Measurements from ENCODE around the gene TRPC3.

Gene TRPC3

GRCh38 chr4:121951521-121952110 is at the start of gene TRPC3:
TRPC3 (minus strand) TSS chr4:121952060; CDS start chr4:121951680, 380 bp downstream.
- DNase-seq (ENCODE audit: low spot score) = no peak

GRCh38 chr4:122000849-122001248 is 49.0 kb upstream of the TRPC3 start:
- DNase-seq (ENCODE audit: low spot score) = no peak

GRCh38 chr4:121998024-121998423 is 46.2 kb upstream of the TRPC3 start:
- DNase-seq (ENCODE audit: low spot score) = peak; percentile 26

GRCh38 chr4:121995790-121996537 is 44.1 kb upstream of the TRPC3 start:
- DNase-seq (ENCODE audit: low spot score) = peak; percentile 10

GRCh38 chr4:121991968-121992367 is 40.1 kb upstream of the TRPC3 start:
- DNase-seq (ENCODE audit: low spot score) = no peak

GRCh38 chr4:121990489-121990888 is 38.6 kb upstream of the TRPC3 start:
- DNase-seq (ENCODE audit: low spot score) = no peak

GRCh38 chr4:121989715-121990114 is 37.9 kb upstream of the TRPC3 start:
- DNase-seq (ENCODE audit: low spot score) = no peak

GRCh38 chr4:121988950-121989349 is 37.1 kb upstream of the TRPC3 start:
- no peak for DNase-seq (ENCODE audit: low spot score)

GRCh38 chr4:121980643-121981042 is 28.8 kb upstream of the TRPC3 start:
- DNase-seq (ENCODE audit: low spot score) = no peak

- DNase-seq (ENCODE audit: low spot score) = no peak
These were observed 26.3 kb upstream of the TRPC3 start for GRCh38 chr4:121978172-121978516.

- no peak for DNase-seq (ENCODE audit: low spot score)
These were observed 25.7 kb upstream of the TRPC3 start for GRCh38 chr4:121977251-121978171.

- DNase-seq (ENCODE audit: low spot score) = no peak
These were observed 23.9 kb upstream of the TRPC3 start for GRCh38 chr4:121975784-121976183.

- DNase-seq (ENCODE audit: low spot score) = no peak
These were observed 22.0 kb upstream of the TRPC3 start for GRCh38 chr4:121973816-121974215.

GRCh38 chr4:121968859-121969258 is 17.0 kb upstream of the TRPC3 start:
- no peak for DNase-seq (ENCODE audit: low spot score)

- no peak for DNase-seq (ENCODE audit: low spot score)
These were observed 13.1 kb upstream of the TRPC3 start for GRCh38 chr4:121964958-121965357.

GRCh38 chr4:121960818-121961217 is 9.0 kb upstream of the TRPC3 start:
- DNase-seq (ENCODE audit: low spot score) = no peak

- DNase-seq (ENCODE audit: low spot score) = no peak
These were observed 6.9 kb upstream of the TRPC3 start for GRCh38 chr4:121958777-121959176.

- DNase-seq (ENCODE audit: low spot score) = no peak
These were observed 5.4 kb upstream of the TRPC3 start for GRCh38 chr4:121957266-121957665.

- no peak for DNase-seq (ENCODE audit: low spot score)
These were observed 2.0 kb upstream of the TRPC3 start for GRCh38 chr4:121953860-121954259.

- no peak for DNase-seq (ENCODE audit: low spot score)
These were observed 430 bp upstream of the TRPC3 start for GRCh38 chr4:121952290-121952689.

GRCh38 chr4:121950680-121951520 is 960 bp downstream of the TRPC3 start:
- DNase-seq (ENCODE audit: low spot score) = no peak

- DNase-seq (ENCODE audit: low spot score) = no peak
These were observed 1.6 kb downstream of the TRPC3 start for GRCh38 chr4:121950212-121950679.

Data from RKO (cell line).